MV-4-11 (cell line): ENCODE data around the gene ZDHHC6.
"Not testable (repeated sequence)": the region's sequence is repeated elsewhere in the genome, so short reads cannot be mapped to it uniquely, and the experiment has no call there.

Experiments
- DNase-seq: peaks from one replicate; lab custom pipeline; 2025; lab: John Stamatoyannopoulos, UW

The ZDHHC6 gene

DNA sequence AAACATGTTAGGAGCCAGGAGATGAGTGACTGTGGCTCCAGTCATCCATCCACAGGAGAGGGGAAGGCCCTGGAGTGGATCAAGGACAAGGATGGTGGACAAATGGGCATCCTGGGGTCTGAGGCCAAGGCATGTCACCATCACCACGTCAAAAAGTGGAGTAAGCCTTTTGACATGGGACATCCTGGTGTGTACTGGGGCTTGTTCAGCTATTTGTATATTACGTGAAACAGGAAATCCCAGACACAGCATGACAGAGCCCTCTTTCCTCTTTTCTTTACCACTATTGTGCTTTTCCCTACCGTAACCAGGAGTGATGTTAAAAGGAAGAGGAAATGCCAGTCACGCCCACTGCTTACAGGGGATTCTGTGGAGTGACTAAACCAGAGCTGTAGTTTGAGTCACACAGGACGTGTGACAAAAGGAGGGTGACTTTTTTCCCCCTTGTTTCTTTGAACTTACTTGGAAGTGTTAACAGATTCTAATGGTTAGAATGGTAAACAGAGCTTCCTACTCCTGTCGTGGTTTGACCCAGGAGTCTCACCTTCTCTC, 57.4 kb downstream of the ZDHHC6 start:
- DNase-seq, result peak; percentile 90

DNA sequence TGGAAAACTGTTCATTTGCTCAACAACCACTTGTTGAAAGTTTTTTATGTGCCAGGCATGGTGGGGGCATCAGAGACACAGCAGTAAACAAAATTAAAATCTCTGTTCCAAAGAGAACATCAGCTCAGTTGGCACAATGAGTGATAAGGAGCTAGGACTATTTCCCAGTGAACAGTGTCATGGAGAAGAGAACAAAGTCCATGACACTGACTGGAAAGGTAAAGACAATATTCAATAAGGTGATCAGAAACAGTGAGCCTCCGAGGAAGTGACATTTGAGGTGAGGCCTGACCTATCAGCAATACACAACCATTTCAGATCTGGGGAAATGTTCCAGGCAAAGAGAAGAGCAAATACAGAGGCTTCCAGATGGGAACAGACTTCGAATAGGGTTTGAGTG, 58.2 kb downstream of the ZDHHC6 start:
- DNase-seq, result no peak

GRCh38 chr10:112388056-112388455, 58.7 kb downstream of the ZDHHC6 start:
- DNase-seq, result not testable (repeated sequence)

DNA sequence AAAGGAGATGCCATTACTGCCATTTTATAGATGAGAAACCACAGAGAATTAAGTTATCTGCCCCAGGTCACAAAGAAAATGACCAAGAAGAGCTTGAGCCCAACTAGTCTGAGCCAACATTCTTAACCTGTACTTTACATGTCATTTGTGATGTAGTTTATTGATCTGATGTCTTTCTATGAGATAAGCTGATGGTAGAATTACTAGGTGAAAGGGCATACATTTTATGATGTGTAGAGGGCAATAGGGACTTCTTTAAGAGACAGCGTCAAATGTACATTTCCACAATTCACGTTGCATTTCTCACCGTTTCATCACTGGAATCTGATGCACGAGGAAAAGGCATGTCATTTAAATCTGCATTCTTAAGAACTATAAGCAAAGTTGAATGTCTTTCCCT, 61.5 kb downstream of the ZDHHC6 start:
- DNase-seq, result no peak

- DNase-seq, result no peak
Measured at GRCh38 chr10:112384141-112384540, 62.6 kb downstream of the ZDHHC6 start.

DNA sequence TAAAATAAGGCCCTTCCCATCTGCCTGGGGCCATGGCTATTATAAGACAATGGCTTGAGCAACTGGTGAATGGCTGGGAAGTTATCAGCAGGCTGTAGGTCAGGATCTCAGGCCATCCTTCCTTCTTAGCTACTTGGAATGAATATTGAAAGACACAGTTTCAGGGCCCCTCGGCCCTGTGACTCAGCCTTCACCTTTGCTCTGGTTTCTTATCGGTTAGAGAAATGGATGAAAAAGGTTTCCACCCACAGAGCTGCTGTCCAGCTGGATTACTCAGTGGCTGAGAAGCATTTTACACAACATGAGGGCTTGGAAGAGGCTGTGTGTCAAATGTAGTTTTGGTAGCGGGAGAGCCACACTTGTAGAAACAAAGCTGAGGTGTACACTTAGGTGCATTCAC, 63.4 kb downstream of the ZDHHC6 start:
- DNase-seq, result no peak

- no peak for DNase-seq
Measured at GRCh38 chr10:112382515-112383235, 64.0 kb downstream of the ZDHHC6 start.
